Medulla oblongata (tissue), 1 donor: ENCODE data around the gene GRN.
A peak's percentile ranks its signal among the peaks of the same experiment; 100 is the strongest.
"Not testable (repeated sequence)": the region's sequence is repeated elsewhere in the genome, so short reads cannot be mapped to it uniquely, and the experiment has no call there.

Source experiments
- DNase-seq: peaks from one replicate; pipeline ENCODE4 v3.0.0-alpha.2; 2015; ENCODE audit errors: extremely low spot score

The GRN gene

DNA sequence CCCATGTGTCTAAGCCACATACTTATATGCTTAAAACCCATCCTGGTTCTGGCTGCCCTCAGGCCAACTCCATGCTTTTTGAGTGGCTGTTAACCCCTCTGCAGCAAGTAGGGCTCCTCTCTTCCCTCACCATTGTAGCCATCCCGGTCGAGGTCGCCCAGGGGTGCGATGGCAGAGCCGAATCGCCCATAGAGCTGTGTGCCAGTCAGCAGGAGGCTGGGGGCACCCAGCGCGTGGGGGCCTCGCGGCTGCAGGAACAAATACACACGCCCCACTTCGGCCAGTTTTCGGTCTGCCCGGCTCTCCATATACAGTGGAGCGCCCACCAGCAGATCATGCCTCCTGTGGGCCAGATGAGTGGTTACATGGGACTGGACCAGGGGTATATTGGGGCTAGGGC lies 38.3 kb downstream of the GRN start:
- no peak for DNase-seq

DNA sequence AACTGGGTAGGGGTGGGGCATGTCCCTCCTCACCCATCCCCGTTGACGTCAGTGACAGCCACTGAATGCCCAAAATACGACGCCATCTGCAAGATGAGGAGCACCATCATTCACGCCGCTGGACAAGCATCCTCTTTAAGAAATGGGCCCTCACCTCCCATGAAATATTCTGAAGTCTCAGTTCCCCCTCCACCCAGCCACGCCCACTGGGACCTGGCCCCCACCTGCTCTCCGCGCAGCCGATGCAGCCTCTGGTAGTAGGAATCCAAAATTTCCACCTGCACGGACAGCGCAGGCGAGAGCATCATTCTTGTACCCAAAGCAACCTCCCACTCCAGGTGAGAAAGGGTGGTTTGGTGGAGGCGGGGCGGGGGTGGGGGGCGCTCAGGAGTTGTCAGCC lies 38.8 kb downstream of the GRN start:
- DNase-seq: no peak

DNA sequence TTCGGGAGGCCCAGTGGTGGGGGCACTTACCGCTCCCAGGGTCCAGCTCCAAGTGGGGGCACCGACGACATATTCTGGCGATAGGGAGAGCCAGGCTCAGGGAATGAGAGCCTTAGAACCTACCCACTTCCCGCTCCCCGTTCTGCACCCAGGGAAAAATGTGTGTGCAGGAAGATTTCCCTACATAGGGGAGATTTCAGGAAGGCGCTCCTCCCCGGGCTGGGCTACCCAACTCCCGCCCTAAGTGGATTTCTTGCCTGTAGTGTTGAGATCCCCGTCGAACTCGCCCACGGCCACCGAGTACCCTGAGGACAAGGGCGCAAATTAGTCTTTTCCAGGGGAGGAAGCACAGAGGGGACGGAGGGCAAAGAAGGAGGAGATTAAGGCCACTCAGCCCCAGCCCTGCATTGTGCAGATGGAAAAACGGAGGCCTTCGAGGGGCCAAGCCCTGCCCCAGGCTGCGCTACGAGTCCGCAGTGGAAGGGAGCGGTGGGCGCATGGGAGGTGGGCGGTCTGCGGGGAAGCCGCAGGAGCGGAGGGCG lies 39.2 kb downstream of the GRN start:
- DNase-seq: no peak

DNA sequence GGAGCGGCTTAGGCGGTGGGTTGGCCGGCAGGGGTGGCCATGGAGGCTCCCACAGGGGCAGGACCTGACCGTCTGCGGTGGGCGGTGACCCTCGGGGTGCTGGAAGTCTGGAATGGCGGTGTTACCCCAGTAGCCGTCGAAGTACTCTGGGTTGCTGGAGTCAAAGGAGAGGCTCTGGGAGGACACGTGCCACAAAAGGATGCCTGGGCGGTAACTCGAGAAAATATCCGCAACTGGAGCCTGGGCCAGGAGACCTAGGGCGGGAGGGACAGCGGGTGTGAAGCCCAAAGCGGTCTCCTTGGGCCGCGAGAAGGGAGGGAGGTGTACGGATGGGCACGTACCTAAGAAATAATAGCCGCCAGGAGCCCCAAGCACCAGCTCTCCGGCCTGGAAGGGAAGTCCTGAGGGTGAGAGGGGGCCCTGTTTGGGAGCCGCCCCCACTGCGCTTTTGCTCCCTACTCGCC lies 39.8 kb downstream of the GRN start:
- DNase-seq: no peak

DNA sequence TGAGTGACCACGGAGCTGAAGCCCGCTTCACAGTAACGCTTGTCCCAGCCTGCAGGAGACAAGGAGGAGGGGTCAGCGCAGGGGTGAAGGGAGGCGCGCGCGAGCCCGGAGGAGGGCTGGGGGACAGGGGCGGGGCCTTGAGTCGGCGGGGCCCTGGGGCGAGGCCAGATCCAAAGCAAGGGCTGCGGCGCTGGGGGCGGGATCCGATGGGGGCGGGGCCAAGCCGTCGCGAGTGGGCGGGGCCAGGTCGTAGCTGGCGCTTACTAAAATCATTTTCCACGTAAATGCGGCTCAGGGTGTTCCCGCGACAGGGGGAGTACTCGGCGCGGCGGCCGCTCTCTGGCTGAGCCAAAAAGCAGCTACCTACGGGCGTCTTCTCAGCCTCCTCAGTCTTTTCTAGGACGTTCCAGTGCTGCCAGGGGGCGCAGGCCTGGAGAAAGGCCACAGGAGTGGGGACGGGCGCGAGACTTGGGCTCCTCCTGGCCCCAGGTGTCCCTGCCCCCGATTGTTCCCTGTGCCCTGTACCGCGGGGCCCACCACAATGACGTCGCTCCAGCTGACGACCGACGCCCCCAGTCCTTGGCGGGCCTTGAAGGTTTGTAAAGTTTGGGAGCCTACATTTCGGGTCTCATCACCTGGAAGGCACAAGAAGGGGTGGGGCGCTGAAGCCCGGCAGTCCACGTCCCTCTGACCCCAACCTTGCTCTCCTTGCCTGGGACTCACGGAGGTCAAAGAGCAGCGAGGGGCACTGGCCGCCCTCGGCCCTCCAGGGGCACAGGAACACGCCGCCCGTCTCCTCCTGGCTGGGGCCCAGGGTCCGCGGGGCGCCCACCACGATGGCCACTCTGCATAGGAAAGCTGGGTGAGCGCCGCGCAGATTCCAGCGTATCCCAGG lies 40.4 kb downstream of the GRN start:
- peak; percentile 39 for DNase-seq

DNA sequence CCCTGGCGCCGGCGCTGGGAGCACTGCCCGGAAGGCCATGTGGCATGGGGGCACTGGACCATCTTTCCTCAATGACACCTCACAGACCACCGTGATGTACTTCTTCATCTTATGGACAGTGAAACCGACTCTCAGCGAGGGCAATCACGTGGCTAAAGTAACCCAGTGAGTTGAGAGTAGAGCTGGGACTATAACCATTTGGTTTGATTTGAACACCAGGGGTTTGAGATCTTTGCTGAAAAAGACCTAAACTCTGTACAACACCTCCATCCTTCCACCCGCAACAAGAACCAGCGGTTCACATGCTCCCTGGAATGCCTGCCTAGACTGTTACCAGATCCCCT lies 41.1 kb downstream of the GRN start:
- DNase-seq: no peak

DNA sequence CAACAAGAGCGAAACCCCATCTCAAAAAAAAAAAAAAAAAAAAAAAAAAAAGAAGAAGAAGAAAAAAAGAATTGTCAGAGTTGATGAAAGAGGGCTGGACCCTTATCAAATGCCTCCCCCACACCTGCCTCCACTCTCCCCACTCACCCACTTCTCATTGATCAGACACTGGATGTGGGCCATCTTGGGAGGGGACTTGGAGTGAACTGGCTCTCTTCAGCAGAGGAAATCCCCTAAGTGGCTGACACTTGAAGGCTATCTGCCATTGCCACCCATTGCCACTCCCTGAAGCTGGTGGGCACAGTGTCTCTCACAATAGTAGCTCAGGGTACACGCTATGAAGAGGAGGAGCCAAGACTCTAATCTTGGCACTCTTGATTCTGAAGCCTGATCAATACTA lies 42.7 kb downstream of the GRN start:
- no peak for DNase-seq

DNA sequence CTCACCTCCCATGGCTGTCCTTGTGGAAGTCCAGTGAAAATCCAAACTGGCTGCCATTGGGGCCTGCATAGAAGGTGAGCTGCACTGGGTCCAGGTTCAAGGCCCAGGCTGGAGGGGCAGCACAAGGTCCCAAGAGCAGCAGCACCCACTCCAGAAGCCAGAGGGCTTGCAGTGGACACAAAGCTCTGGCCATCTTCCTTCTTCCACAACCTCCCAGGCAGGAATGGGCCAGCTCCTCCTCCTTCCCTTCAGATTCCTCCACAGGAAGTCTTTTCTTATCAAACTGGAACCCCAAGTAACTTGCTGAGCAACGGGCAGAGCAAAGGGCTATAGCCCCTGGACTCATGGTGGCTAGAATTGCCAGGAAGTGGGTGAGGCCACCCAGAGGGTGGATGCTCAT lies 44.2 kb downstream of the GRN start, which contains the start of gene ITGA2B:
TSS of gene ITGA2B (minus strand) at position 369 of the 400 bp plus-strand sequence. CDS start at position 193, 176 bp downstream.
- no peak for DNase-seq

DNA sequence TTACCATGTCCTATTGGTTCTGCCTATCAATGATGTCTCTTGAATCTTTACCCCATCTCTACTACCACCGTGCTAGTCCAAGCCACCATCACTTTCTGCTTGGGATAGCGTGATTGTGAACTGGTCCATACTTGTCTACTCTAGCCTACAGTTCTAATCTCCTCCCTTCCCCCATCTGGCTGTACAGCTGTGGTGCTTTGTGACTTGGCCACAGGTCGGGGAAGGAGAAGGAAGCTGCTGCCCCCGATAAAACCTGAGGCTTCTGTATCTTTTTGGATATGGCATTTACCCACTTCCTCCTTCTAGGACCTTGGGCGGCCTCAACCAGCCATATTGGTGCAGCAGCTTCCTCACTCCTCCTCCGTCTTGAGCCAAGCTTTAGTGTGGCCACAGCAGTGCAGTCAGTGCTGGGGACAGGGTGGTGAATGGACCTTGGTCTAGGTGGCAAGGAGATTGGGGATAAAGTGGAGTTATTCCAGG lies 44.7 kb downstream of the GRN start:
- no peak for DNase-seq

DNA sequence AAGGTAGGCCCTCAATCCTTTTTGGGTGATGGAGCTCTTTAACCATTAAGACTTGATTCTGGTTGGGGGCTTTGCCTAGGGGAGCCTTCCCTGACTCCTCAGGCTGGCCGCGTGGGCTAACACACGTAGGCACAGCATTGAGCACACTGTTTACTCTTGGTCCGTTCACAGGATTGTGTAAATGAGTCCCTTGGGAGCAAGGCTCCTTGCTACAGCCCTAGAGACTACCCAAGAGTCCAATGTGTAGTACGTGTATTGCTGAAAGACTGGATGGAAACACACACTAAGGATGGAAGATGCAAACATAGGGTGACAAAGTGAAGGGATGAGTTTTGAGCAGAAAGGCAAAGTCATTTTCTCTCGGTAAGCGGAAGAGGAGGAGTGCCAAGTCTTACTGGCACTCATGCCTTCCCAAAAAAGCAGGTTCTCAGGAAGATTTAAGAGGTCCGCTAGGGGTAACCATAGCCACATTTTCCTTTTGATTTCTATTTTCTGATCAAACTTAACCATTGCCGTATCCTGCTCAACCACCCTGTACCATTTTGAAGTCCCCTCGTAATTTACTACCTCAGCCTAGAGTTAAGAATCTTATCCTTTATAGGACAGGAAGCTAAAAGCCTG lies 45.3 kb downstream of the GRN start:
- no peak for DNase-seq

DNA sequence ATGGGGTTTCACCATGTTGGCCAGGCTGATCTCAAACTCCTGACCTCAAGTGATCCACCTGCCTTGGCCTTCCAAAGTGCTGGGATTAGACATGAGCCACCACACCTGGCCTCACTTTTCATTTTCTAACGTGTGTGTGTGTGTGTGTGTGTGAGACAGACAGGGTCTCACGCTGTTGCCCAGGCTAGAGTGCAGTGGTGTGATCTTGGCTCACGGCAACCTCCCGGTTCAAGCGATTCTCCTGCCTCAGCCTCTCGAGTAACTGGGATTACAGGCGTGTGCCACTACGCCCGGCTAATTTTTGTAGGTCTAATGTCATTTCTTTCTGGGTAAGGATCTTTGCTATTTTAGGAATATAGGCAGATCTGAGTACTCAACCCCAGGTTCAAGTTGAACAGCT lies 49.0 kb downstream of the GRN start:
- not testable (repeated sequence) for DNase-seq

DNA sequence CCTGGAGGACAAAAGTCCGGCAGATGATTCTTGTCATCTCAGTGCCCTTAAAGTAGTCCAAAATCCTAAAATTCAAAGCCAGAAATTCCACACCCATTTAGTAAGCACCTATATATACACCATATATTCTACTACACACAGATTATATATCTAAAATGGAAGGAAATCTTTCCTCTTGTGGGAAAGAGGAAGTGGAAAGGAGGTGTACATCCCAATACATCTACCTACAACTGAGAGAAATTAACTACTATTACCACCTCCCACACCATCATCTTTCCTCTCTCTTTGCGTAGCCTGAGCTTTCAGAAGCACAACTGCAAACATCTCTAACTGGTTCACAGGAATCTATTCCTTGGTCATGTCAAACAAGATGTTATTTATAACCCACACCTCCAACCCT lies 49.7 kb downstream of the GRN start:
- no peak for DNase-seq

DNA sequence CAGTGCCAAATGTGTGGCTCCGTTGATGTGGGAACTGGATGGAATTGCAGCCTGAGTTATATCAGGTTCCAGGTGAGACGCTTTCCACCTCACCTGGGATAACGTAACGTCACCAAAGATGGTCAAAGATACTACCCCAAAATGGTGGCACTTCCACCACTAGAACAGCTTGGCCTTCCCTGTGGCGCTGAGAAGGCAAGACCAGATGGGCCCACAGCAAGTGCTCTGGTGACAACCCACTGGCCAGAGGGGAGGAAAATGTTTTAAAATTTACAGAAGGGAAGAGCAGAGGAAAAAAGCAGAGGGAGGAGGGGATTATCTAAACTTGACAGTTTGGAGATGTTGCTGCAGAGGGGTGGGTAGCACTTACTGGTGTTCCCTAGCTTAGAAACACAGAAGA lies 51.8 kb downstream of the GRN start:
- no peak for DNase-seq

DNA sequence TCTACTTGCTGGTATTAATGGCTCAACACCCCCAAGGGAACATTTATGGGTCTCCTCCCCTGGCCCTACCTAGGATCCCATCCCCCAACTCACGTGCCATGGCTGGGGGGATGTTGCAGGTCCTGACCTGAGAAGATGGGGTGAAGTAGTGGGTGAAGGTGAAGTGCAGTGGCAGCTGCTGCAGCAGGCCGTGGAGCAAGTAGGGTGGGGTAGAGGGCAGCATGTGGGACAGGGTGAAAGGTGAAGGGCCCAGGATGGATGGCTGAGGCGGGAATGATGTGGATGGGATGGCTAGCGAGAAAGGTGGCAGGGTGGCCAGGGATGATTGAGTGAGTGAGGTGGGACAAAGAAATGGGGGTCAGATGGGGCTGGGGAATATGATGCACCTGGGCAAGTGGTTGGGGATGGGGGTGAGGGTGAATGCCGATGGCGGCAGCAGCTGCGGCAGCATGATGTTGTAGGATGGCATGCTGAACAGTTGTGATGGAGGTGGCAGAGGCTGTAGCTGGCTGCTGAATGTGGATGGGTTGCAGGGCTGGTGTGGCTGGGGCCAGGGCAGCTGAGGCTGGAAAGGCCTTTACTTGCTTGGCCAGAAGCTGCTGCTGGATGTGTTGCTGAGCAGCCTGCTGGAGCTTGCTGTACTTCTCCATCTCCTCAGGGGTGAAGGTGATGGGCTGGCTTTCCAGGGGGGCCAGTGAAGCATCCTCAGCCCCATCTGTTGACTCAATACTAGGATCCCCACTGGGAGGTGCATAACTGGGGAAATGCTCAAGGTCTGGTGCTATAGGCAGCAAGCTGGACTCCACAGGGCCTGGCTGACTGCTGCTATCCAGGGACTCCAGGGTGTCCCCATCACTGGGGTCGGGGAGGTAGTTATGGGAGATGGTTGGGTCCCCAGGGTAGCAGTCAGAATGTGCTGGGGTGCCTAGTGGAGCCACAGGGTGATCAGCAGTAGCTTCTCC lies 52.7 kb downstream of the GRN start:
- DNase-seq: no peak

DNA sequence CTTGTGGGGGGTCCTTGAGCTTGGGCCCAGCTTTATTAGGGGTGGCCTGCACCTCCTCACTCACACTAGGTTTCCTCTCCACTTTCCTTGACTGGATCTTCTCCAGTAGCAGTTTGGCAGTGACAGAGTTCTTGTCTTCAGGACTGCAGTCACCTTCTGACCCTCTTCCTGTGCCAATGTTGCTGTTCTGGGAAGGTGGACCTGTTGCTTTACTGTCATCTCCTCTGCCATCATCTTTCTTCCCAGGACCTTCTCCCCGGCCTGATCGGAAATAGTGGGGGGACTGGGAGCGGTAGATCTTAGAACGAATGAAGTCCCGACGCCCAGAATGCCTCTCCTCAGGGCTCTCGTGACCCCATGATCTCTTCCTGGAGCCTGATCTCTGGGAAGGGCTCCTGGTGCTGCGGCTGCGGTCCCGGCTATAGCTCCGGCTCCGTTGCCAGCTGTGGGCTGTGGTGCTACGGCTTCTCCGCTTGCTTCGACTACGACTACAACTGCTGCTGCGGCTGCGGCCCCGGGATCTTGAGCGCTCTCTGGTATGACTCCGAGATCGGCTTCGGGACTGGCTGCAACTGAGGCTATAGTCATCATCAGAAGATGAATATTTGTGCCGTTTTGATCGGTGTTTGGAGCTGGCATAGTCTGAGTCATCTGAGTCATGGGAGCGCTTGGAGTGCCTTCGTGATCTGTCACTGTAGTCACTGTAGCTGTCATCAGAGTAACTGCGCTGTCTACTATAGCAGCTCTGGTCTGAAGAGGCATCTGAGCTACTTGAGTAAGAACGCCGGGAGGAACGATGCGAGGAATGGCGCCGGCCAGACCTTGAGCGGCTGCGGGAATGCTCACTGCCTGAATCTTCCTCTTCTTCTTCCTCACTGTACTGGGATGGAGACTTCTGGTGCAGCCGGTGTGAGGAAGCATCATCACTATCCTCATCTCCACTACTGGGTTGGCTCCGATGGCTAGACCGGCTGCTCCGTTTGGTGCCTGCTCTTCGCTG lies 53.9 kb downstream of the GRN start:
- no peak for DNase-seq

DNA sequence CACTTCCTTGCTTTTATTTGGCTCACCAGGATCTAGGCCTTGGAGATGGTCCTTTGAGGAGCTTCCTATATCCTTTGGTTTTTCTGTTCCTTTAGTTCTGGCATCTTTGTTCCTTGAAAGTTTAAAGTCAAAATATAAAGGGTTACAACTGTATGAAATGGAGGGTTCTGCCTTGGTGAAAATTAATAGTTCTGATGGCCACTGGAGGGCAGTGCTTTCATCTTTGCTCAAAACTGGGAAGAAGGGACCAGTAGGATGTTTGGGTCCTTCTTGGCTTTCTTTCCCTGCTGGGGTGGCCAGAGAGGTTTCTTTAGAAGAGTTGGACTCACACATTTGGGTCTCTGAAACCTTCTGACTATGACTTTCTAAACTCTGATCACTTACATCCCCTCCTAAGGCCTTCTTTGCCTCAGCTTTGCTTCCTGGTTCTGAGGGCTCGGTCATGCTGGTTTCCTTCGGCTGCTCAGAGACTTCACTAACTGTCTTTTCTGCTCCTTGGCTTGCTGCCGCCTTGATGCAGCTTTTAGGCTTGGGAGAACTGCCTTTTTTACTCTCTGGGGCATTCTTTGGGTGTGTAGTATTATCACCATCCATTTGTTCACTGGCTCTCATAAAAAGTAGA lies 55.2 kb downstream of the GRN start:
- DNase-seq: peak; percentile 15
